Keratinocyte (primary cell): Measurements from ENCODE around the gene HESX1. TPM values are rescaled to one million over a fixed set of nuclear protein-coding genes. Genes with fewer than 3 reads are reported as not detected.

Source experiments
- DNase-seq: peaks from one replicate; pipeline ENCODE4 v3.0.0-alpha.2; 2011; ENCODE audit warnings: low read depth, missing footprints, low spot score
- FAIRE-seq: peaks from 2 replicates; lab custom pipeline; 2011; peaks lifted over from hg19 to GRCh38; lab: Jason Lieb, UNC
- H2AFZ ChIP-seq: 2 replicates; pipeline ENCODE4 v1.6.0; 2012; ENCODE audit warnings: low read length, control low read depth, inconsistent platforms; ENCODE audit not compliant: control insufficient read depth
- H3K27ac ChIP-seq: 2 replicates; pipeline ENCODE4 v1.5.1; 2011; ENCODE audit warnings: low read length; ENCODE audit not compliant: control insufficient read depth, insufficient read depth
- H3K27me3 ChIP-seq: 3 replicates; pipeline ENCODE4 v1.6.0; 2011; ENCODE audit warnings: low read length; ENCODE audit not compliant: control insufficient read depth, insufficient read depth; ENCODE audit errors: extremely low read depth
- H3K36me3 ChIP-seq, 2 experiments: 2 replicates in 1 of 2; 3 replicates in 1 of 2; pipeline ENCODE4 v1.5.1; 2011; ENCODE audit warnings: low read length in 2 of 2, mild to moderate bottlenecking in 1 of 2; ENCODE audit not compliant: control insufficient read depth in 2 of 2, insufficient read depth in 2 of 2; ENCODE audit errors: extremely low read depth in 1 of 2
- H3K4me1 ChIP-seq: 3 replicates; pipeline ENCODE4 v1.5.1; 2011; ENCODE audit warnings: low read length; ENCODE audit not compliant: control insufficient read depth, insufficient read depth; ENCODE audit errors: extremely low read depth
- H3K4me2 ChIP-seq: 3 replicates; pipeline ENCODE4 v1.6.0; 2011; ENCODE audit warnings: low read depth, low read length; ENCODE audit not compliant: control insufficient read depth, insufficient read depth; ENCODE audit errors: extremely low read depth
- H3K4me3 ChIP-seq, 3 experiments: fragments of 200-600 bp in 1 of 3; sonication (generic) in 1 of 3; 2 replicates in 2 of 3; 3 replicates in 1 of 3; pipeline ENCODE4 v1.5.1; 2011 to 2016; ENCODE audit warnings: low read length in 3 of 3, mild to moderate bottlenecking in 3 of 3, control low read depth in 2 of 3, inconsistent platforms in 1 of 3, low read depth in 1 of 3, mixed read lengths in 1 of 3, mixed run types in 1 of 3, moderate library complexity in 1 of 3; ENCODE audit not compliant: control insufficient read depth in 2 of 3, insufficient read depth in 2 of 3; ENCODE audit errors: extremely low read depth in 1 of 3
- H3K79me2 ChIP-seq: 2 replicates; pipeline ENCODE4 v1.6.0; 2012; ENCODE audit warnings: low read length; ENCODE audit not compliant: control insufficient read depth, insufficient read depth
- H3K9ac ChIP-seq: 3 replicates; pipeline ENCODE4 v1.6.0; 2011; ENCODE audit warnings: low read length; ENCODE audit not compliant: control insufficient read depth, insufficient read depth; ENCODE audit errors: extremely low read depth
- H3K9me1 ChIP-seq: 3 replicates; pipeline ENCODE4 v1.6.0; 2011; ENCODE audit warnings: low read length; ENCODE audit not compliant: control insufficient read depth, insufficient read depth; ENCODE audit errors: extremely low read depth
- H3K9me3 ChIP-seq: 2 replicates; pipeline ENCODE4 v1.5.1; 2012; ENCODE audit warnings: low read depth, low read length; ENCODE audit not compliant: control insufficient read depth
- H4K20me1 ChIP-seq: 3 replicates; pipeline ENCODE4 v1.6.0; 2011; ENCODE audit warnings: low read length; ENCODE audit not compliant: control insufficient read depth, insufficient read depth; ENCODE audit errors: extremely low read depth
- EZH2 ChIP-seq: IDR thresholded peaks from one replicate; pipeline ENCODE4 v1.6.1; 2012; ENCODE audit warnings: inconsistent platforms, mild to moderate bottlenecking, low read length, moderate library complexity
- dilution Hi-C: fragments of 300-500 bp; cut with MboI; formaldehyde crosslinking; loops from one replicate; pipeline ENCODE4 v1.7.0; 2020; ENCODE audit warnings: low sequenced_read_pairs; ENCODE audit not compliant: extremely low pct_ligation_motif_present
- polyA plus RNA-seq, 5 experiments: library from polyadenylated mRNA; depleted of rRNA in 3 of 5; stranded (reverse) in 3 of 5; stranded (forward) in 1 of 5; unstranded in 1 of 5; fragments of >200 nt; gene quantifications; 1 replicate in 1 of 5; 2 replicates in 3 of 5; 3 replicates in 1 of 5; pipeline versions ENCODE4 v1.2.1 to v1.2.3, GENCODE V29; 2011 to 2012; ENCODE audit warnings: missing spikeins in 2 of 5, low read depth in 1 of 5, low replicate concordance in 1 of 5
- TF ChIP-seq, protein P1 (sequence below), 3 experiments: IDR thresholded peaks in 1 of 3; conservative IDR thresholded peaks in 1 of 3; optimal IDR thresholded peaks in 1 of 3; 2 replicates in 2 of 3; 3 replicates in 1 of 3; pipeline versions ENCODE3 to v1.5.1; 2011; ENCODE audit warnings: low read length in 3 of 3, mild to moderate bottlenecking in 3 of 3, moderate library complexity in 2 of 3, control low read depth in 1 of 3, inconsistent platforms in 1 of 3; ENCODE audit not compliant: insufficient read depth in 2 of 3; ENCODE audit errors: extremely low read depth in 1 of 3

The HESX1 gene
- polyA plus RNA-seq, 1 donor (not counting 4 experiments of a cell fraction or from before 2014, with no cell fraction given) = 0.29 TPM

DNA sequence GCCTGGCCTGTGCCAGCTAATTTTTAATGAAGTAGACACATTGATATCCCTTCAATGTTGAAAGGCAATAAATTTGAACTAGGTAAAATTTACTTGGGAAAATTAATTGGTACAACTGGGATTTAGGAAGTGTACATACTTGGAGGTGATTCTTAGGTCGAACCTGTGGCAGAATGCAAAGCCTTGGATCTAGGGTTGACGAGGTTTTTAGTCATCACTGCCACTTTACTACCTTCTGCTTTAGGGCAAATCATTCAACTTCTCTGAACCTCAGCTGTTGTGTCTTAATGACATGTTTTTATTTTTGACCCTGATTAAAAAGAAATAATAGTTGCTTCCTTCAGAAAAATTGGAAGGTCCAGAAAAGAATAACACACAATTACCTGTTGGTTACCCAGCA, 30.2 kb upstream of the HESX1 start:
- H3K9me3 ChIP-seq = no peaks in the 10 kb centered on the region
- no peak overlapping the region for H3K4me3 ChIP-seq
- no peak overlapping the region for H3K27ac ChIP-seq
- H3K9ac ChIP-seq = no peak overlapping the region
- H4K20me1 ChIP-seq = no peaks in the 10 kb centered on the region
- H3K4me1 ChIP-seq = peaks cover 25% of the 10 kb centered on the region
- dilution Hi-C loops = no loop called here
- DNase-seq (no peak), FAIRE-seq (peak; percentile 17)
- H3K79me2 ChIP-seq = peaks cover 27% of the 10 kb centered on the region
- H3K4me2 ChIP-seq = peak overlapping the region; percentile 27
- H3K27me3 ChIP-seq = no peaks in the 10 kb centered on the region
- no peaks in the 10 kb centered on the region for H3K36me3 ChIP-seq
- no peaks in the 10 kb centered on the region for H3K9me1 ChIP-seq
- TF ChIP-seq, protein P1, sequence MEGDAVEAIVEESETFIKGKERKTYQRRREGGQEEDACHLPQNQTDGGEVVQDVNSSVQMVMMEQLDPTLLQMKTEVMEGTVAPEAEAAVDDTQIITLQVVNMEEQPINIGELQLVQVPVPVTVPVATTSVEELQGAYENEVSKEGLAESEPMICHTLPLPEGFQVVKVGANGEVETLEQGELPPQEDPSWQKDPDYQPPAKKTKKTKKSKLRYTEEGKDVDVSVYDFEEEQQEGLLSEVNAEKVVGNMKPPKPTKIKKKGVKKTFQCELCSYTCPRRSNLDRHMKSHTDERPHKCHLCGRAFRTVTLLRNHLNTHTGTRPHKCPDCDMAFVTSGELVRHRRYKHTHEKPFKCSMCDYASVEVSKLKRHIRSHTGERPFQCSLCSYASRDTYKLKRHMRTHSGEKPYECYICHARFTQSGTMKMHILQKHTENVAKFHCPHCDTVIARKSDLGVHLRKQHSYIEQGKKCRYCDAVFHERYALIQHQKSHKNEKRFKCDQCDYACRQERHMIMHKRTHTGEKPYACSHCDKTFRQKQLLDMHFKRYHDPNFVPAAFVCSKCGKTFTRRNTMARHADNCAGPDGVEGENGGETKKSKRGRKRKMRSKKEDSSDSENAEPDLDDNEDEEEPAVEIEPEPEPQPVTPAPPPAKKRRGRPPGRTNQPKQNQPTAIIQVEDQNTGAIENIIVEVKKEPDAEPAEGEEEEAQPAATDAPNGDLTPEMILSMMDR (optimal IDR thresholded peaks at IDR 0.05 in 1 of 3, IDR thresholded peaks at IDR 0.05 in 1 of 3, conservative IDR thresholded peaks at IDR 0.05 in 1 of 3; ENCODE audit: extremely low read depth in 1 of 3, insufficient read depth in 2 of 3, low read length in 3 of 3) = no peak
- TF ChIP-seq EZH2 = no peak
- H2AFZ ChIP-seq = no peak overlapping the region

DNA sequence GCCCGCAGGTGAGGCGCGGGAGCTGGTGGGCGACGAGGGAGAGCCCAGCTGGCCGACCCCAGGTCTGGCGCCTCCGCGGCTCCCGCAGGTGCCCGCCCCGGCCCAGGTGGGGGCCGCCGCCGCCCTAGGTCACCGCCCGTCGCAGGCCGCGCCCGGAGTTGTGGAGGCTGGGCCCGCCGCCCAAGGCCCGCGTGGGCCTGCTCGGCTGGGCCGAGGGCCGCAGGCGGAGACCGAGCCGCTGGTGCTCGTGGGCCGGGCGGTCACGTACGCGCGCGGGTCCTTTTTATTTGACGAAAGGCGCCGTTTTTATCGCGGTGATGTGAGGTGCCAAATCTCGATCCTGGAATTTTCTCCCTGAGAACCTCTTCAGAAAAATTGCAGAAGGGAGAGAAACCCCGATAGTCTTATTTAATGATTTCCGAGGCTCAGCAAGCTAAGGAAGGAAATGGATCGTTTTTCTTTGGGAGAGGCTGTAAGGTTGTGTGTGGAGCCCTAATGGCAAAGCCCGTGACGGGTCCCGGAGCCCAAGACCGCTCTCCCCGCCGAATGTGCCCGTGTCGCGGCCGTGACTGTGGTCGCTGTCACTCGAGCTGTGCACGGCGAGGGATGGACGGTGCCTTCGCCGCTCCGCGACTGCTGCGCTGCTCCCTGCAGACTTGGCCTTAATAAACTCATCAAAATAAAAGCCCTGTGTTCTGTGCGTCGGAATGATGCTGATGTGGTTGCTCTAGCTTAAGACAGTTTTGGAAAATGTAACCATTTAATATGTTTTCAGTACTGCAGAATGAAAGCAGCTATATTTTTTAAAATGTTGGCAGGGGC, 28.4 kb upstream of the HESX1 start:
- H3K9me3 ChIP-seq = no peaks in the 10 kb centered on the region
- no peaks in the 10 kb centered on the region for H3K27me3 ChIP-seq
- peaks cover 23% of the 10 kb centered on the region for H3K79me2 ChIP-seq
- TF ChIP-seq, protein P1 (optimal IDR thresholded peaks at IDR 0.05 in 1 of 3, IDR thresholded peaks at IDR 0.05 in 1 of 3, conservative IDR thresholded peaks at IDR 0.05 in 1 of 3; ENCODE audit: extremely low read depth in 1 of 3, insufficient read depth in 2 of 3, low read length in 3 of 3) = no peak
- no peak for TF ChIP-seq EZH2
- no peaks in the 10 kb centered on the region for H3K36me3 ChIP-seq
- no peaks in the 10 kb centered on the region for H4K20me1 ChIP-seq
- H3K9me1 ChIP-seq = no peaks in the 10 kb centered on the region
- peak overlapping the region; percentile 76 for H3K27ac ChIP-seq
- DNase-seq = no peak
- dilution Hi-C loops = no loop called here
- peaks cover 28% of the 10 kb centered on the region for H3K4me1 ChIP-seq
- peak overlapping the region; percentile 67 to 94 (median 88) for H3K4me3 ChIP-seq
- peak overlapping the region; percentile 78 for H2AFZ ChIP-seq
- peak overlapping the region; percentile 87 for H3K9ac ChIP-seq
- peak overlapping the region; percentile 82 for H3K4me2 ChIP-seq
- no peak for FAIRE-seq
